Stomach (tissue), 4 donors: ENCODE data around the gene B4GALNT4.
"Not testable (repeated sequence)": the region's sequence is repeated elsewhere in the genome, so short reads cannot be mapped to it uniquely, and the experiment has no call there.

ENCODE experiments used
- CTCF ChIP-seq, 7 experiments: fragments of 450-650 bp in 4 of 7; fragments of 200-600 bp in 3 of 7; sonication (generic) in 3 of 7; IDR thresholded peaks; one replicate each; pipeline ENCODE4 v1.5.1; 2016 to 2019; ENCODE audit warnings: antibody characterized with exemption in 7 of 7, control low read depth in 2 of 7, mild to moderate bottlenecking in 1 of 7
- EP300 ChIP-seq: sonication (generic); formaldehyde crosslinking; IDR thresholded peaks from one replicate; pipeline ENCODE4 v1.6.1; 2017; ENCODE audit warnings: antibody characterized with exemption
- POLR2AphosphoS5 ChIP-seq, 3 donors: sonication (generic); formaldehyde crosslinking; IDR thresholded peaks; one replicate each; pipeline ENCODE4 v1.6.1; 2016; ENCODE audit warnings: antibody characterized with exemption in 3 of 3

DNA sequence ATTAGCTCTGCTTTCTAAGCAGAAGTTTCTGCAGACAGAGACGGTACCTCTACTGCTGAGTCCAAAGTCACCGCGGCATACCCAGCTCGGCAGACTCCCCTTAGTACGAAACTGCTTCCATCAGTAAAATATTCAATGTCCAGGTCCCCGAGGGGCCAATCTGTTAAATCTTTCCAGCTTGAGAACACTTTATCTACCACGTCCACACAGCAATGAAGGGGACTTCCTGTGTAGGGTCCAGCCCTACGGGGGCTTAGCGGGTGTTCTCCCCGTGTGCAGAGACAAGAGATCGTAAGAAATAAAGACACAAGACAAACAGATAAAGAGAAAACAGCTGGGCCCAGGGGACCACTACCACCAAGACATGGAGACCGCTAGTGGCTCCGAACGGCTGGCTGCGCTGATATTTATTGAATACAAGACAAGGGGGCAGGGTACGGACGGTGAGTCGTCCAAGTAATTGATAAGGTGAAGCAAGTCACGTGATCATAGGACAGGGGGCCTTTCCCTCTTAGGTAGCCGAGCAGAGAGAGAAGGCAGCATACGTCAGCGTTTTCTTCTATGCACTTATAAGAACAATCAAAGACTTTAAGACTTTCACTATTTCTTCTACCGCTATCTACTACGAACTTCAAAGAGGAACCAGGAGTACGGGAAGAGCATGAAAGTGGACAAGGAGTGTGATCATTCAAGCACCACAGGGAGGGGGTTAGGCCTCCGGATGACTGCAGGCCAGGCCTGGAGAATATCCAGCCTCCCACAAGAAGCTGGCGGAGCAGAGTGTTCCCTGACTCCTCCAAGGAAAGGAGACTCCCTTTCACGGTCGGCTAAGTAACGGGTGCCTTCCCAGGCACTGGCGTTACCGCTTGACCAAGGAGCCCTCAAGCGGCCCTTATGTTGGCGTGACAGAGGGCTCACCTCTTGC is 44.4 kb upstream of the B4GALNT4 start:
- not testable (repeated sequence) for TF ChIP-seq CTCF (IDR thresholded peaks at IDR 0.05); EP300; POLR2AphosphoS5 (IDR thresholded peaks at IDR 0.05)
